C4-2B (cell line): ENCODE data around the gene PRG3.
A peak's percentile ranks its signal among the peaks of the same experiment; 100 is the strongest.
"Not testable (repeated sequence)": the region's sequence is repeated elsewhere in the genome, so short reads cannot be mapped to it uniquely, and the experiment has no call there.

Source experiments
- H3K27ac ChIP-seq: fragments of 450-650 bp; 2 replicates; pipeline ENCODE4 v1.5.1; 2017
- CTCF ChIP-seq: fragments of 450-650 bp; conservative IDR thresholded peaks from 2 replicates; pipeline ENCODE4 v1.5.1; 2017; ENCODE audit warnings: mild to moderate bottlenecking
- ZFX ChIP-seq: fragments of 450-650 bp; IDR thresholded peaks from 2 replicates; pipeline ENCODE4 v1.6.1; 2017

PRG3 gene

GRCh38 chr11:57340039-57340615 lies 40.8 kb downstream of the PRG3 start:
- no peak overlapping the region for H3K27ac ChIP-seq
- TF ChIP-seq ZFX (no peak), CTCF (peak; percentile 16; the same call in 1 of the 2 replicates)

DNA sequence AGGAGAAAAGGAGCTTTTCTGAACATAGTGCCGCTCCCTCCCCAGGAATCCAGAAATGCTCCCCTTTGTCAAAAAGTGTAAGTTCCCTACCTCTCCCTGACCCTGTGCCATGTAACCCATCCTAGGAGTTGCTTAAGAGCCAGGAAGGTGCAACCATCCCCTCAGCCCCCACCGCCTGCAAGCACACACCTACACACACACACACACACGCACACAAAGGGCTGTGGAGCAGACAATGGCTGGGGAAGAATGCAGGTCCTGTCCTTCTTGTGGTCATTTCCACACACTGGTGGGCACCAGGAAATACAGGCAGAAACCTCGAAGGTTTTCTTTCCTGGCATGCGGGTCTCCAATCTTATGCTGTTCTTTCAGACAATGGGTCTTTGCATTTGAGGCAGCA lies 41.6 kb downstream of the PRG3 start:
- no peak overlapping the region for H3K27ac ChIP-seq
- TF ChIP-seq CTCF (no peak), ZFX (no peak)

DNA sequence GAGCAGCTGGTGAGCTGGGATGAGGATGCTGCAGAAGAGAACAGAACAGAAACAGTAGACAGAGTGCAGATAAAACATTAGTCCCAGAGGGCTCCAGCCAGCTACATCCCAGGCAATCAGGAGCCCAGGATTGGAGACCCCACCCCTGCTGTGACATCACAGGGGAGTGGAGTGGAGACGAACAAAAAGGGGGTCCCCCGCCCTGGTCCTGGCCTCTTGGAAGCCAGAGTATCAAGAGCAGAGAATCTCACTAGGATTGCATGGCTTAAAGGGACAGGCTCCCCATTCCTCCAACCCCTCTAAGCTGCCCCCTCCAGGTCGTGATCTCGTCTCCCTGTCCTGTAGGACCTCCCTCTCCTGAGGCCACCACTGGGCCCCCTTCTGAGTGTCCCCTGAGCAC lies 42.8 kb downstream of the PRG3 start, which contains the start of gene P2RX3:
Gene P2RX3 (plus strand): TSS at position 211 of the 400 bp plus-strand sequence. CDS start 199 bp downstream, outside the sequence.
- TF ChIP-seq CTCF: no peak
- TF ChIP-seq ZFX: no peak
- H3K27ac ChIP-seq: no peak within 1 kb of the TSS

GRCh38 chr11:57336856-57337255 lies 44.1 kb downstream of the PRG3 start:
- H3K27ac ChIP-seq: not testable (repeated sequence)

DNA sequence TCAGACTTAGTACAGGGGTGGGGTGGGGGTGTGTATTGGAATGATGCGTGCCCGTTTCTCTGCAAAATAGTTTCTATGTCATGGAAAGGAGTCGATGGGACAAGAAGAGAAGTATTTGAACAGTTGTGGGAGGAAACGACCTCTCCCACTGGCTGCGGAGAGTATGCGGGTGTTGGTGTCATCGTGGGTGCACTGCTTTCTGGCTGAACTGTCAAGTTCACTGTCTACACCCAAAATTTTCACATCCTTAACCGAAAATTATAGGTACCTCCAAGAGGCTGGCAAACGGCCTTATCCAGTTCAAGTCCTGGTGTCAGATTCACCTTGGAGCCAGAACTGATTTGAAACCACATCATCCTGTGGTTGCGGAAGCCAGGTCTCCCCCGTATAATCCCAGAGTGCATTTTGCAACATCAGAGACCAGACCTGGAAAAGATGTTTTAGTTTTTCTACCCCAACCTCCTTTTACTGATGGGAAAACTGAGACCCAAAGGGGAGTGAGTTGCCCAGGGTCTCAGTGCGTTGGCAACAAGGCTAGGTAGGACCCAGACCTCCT lies 44.8 kb downstream of the PRG3 start:
- H3K27ac ChIP-seq: peak overlapping the region; percentile 95
- TF ChIP-seq ZFX: no peak
- no peak for TF ChIP-seq CTCF

DNA sequence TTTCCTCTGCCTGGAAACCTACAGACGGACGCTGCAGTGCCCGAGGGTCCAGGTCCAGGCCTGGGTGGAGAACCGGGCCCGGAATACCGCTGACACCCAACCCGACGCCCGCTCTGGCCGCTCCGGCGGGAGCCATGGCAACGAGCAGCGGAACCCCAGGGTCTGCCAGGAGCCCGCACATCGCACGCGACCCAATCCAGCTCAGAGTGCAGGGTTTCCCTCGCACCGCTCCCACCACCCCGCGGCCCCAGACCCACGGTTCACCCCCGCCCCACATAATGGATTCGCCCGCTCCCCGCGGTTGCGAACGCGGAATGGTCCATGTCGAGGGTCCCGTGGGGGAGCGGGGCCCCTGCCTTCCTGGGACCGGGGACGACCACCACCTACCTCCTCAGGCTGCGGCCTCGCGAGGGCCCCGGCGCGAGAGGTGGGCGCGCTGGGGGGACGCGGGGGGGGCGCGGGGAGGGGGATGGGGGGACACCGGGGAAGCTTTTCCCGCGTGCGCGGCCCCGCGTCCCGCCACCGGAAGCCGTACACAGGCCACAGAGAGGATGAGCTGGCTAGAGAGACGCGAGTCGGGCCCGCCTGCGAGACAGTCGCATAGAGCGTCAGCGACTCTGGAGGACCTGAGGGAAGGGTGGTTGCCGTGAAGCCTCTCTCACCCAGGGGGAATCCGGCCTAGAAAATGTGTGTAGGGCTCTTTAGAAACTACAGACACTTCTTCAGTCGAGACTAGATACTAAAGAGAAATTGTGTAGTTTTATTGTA lies 45.4 kb downstream of the PRG3 start, which contains the start of gene SSRP1:
Gene SSRP1 (minus strand): TSS at position 550 of the 768 bp plus-strand sequence. CDS start 771 bp downstream, outside the sequence.
- H3K27ac ChIP-seq: peak within 1 kb of the TSS; percentile 95
- TF ChIP-seq ZFX (peak; percentile 55), CTCF (no peak)

GRCh38 chr11:57335023-57335342 lies 46.0 kb downstream of the PRG3 start:
- peak overlapping the region; percentile 95 for H3K27ac ChIP-seq

More at GRCh38 chr11:57335023-57335342, 46.0 kb downstream of the PRG3 start:
- TF ChIP-seq CTCF: no peak
- TF ChIP-seq ZFX: no peak
